H1 (cell line): ENCODE measurements around the gene PIANP. TPM values are rescaled to one million over a fixed set of nuclear protein-coding genes. Genes with fewer than 3 reads are reported as not detected.

Experiments used
- CTCF ChIA-PET: fragments of 300-600 bp; sonication (Branson Sonifier 250); formaldehyde crosslinking; loops from one replicate; lab custom pipeline; 2021; ENCODE audit not compliant: partially characterized antibody; lab: Charles Lee
- POLR2A ChIA-PET: fragments of 300-600 bp; sonication (Branson Sonifier 250); formaldehyde crosslinking; loops from one replicate; lab custom pipeline; 2021; ENCODE audit warnings: inconsistent platforms; ENCODE audit not compliant: partially characterized antibody; lab: Charles Lee
- DNase-seq, 2 experiments: peaks; one replicate each; pipeline versions ENCODE4 v3.0.0 to v3.0.0-alpha.2; 2010 to 2022; ENCODE audit warnings: low spot score in 2 of 2, low read depth in 1 of 2, mixed read lengths in 1 of 2
- FAIRE-seq: peaks from 2 replicates; lab custom pipeline; 2011; peaks lifted over from hg19 to GRCh38; lab: Jason Lieb, UNC
- H2AFZ ChIP-seq: 2 replicates; pipeline ENCODE4 v1.8.1; 2012; ENCODE audit warnings: low read length, inconsistent platforms
- H2AK5ac ChIP-seq: 2 replicates; pipeline ENCODE4 v1.6.1; 2013; ENCODE audit warnings: low read depth, low read length
- H2BK120ac ChIP-seq: replicated peaks from 2 replicates; pipeline ENCODE3; 2013; ENCODE audit warnings: low read depth, low read length, inconsistent platforms
- H2BK12ac ChIP-seq: 2 replicates; pipeline ENCODE4 v1.6.1; 2013; ENCODE audit warnings: low read depth, low read length
- H2BK15ac ChIP-seq: 2 replicates; pipeline ENCODE4 v1.6.1; 2013; ENCODE audit warnings: low read length
- H2BK20ac ChIP-seq: 2 replicates; pipeline ENCODE4 v1.6.1; 2013; ENCODE audit warnings: low read length
- H2BK5ac ChIP-seq: 2 replicates; pipeline ENCODE4 v1.6.1; 2013; ENCODE audit warnings: low read depth, low read length
- H3K14ac ChIP-seq: 2 replicates; pipeline ENCODE4 v1.6.1; 2013; ENCODE audit warnings: inconsistent platforms; ENCODE audit not compliant: insufficient read length
- H3K18ac ChIP-seq: 2 replicates; pipeline ENCODE4 v1.6.1; 2013; ENCODE audit warnings: low read length; ENCODE audit errors: extremely low read depth
- H3K23ac ChIP-seq: 2 replicates; pipeline ENCODE4 v1.6.1; 2013; ENCODE audit warnings: inconsistent platforms; ENCODE audit not compliant: insufficient read length
- H3K23me2 ChIP-seq: 2 replicates; pipeline ENCODE4 v1.6.1; 2013; ENCODE audit warnings: low read depth, low read length
- H3K27ac ChIP-seq: 2 replicates; pipeline ENCODE4 v1.6.1; 2011; ENCODE audit warnings: low read depth, low read length, inconsistent platforms
- H3K27me3 ChIP-seq, 4 experiments: replicated peaks in 1 of 4; 1 replicate in 1 of 4; 2 replicates in 3 of 4; pipeline versions ENCODE4 v1.6.1 to v1.8.1; 2011 to 2013; ENCODE audit warnings: low read length in 3 of 4, mild to moderate bottlenecking in 3 of 4, inconsistent platforms in 2 of 4, mixed read lengths in 2 of 4, moderate library complexity in 1 of 4; ENCODE audit not compliant: control insufficient read depth in 3 of 4, insufficient read depth in 3 of 4; ENCODE audit errors: extremely low read depth in 1 of 4
- H3K36me3 ChIP-seq, 4 experiments: 2 replicates each; pipeline versions ENCODE4 v1.6.1 to v1.8.1; 2011 to 2013; ENCODE audit warnings: mild to moderate bottlenecking in 4 of 4, low read length in 3 of 4, moderate library complexity in 2 of 4, control low read depth in 1 of 4, inconsistent platforms in 1 of 4; ENCODE audit not compliant: insufficient read depth in 4 of 4, control insufficient read depth in 2 of 4
- H3K4ac ChIP-seq: replicated peaks from 2 replicates; pipeline ENCODE3; 2013; ENCODE audit warnings: low read length, low read depth, mixed read lengths, inconsistent platforms; ENCODE audit not compliant: insufficient read length
- H3K4me1 ChIP-seq, 4 experiments: replicated peaks in 1 of 4; 1 replicate in 1 of 4; 2 replicates in 3 of 4; pipeline versions ENCODE4 v1.6.1 to v1.8.1; 2011 to 2013; ENCODE audit warnings: low read length in 3 of 4, inconsistent platforms in 2 of 4, mixed read lengths in 1 of 4; ENCODE audit not compliant: insufficient read depth in 4 of 4, control insufficient read depth in 3 of 4
- H3K4me2 ChIP-seq, 2 experiments: 2 replicates each; pipeline versions ENCODE4 v1.6.1 to v1.8.1; 2011 to 2013; ENCODE audit warnings: low read depth in 2 of 2, low read length in 2 of 2, control low read depth in 1 of 2, inconsistent platforms in 1 of 2, mild to moderate bottlenecking in 1 of 2; ENCODE audit not compliant: insufficient read depth in 1 of 2
- H3K4me3 ChIP-seq, 4 experiments: fragments of 200-600, 300-600 bp in 1 of 4; sonication (generic), shearing (Covaris generic), sonication (Bioruptor Twin) in 1 of 4; 2 replicates each; pipeline versions ENCODE4 v1.5.1 to v1.8.1; 2011 to 2016; ENCODE audit warnings: low read length in 4 of 4, low read depth in 3 of 4, control low read depth in 2 of 4, inconsistent platforms in 2 of 4, mild to moderate bottlenecking in 2 of 4, mixed read lengths in 1 of 4, moderate library complexity in 1 of 4; ENCODE audit not compliant: insufficient read depth in 2 of 4; ENCODE audit errors: extremely low read depth in 1 of 4
- H3K56ac ChIP-seq: replicated peaks from 2 replicates; pipeline ENCODE3; 2013; ENCODE audit warnings: low read depth, mild to moderate bottlenecking, mixed read lengths, low read length, inconsistent platforms; ENCODE audit not compliant: insufficient read length
- H3K79me1 ChIP-seq: 2 replicates; pipeline ENCODE4 v1.6.1; 2013; ENCODE audit warnings: low read depth, low read length, control low read depth
- H3K79me2 ChIP-seq, 2 experiments: 2 replicates each; pipeline versions ENCODE4 v1.6.1 to v1.8.1; 2012 to 2013; ENCODE audit warnings: low read length in 2 of 2, mild to moderate bottlenecking in 2 of 2, inconsistent platforms in 1 of 2; ENCODE audit not compliant: insufficient read depth in 2 of 2, control insufficient read depth in 1 of 2
- H3K9ac ChIP-seq, 4 experiments: replicated peaks in 1 of 4; 1 replicate in 1 of 4; 2 replicates in 3 of 4; pipeline versions ENCODE4 v1.6.1 to v1.8.1; 2011 to 2013; ENCODE audit warnings: low read depth in 3 of 4, low read length in 3 of 4, control low read depth in 2 of 4, mild to moderate bottlenecking in 2 of 4, moderate library complexity in 2 of 4, inconsistent platforms in 1 of 4; ENCODE audit errors: extremely low read depth in 1 of 4
- H3K9me3 ChIP-seq, 2 experiments: 2 replicates each; pipeline versions ENCODE4 v1.6.1 to v1.8.1; 2012 to 2013; ENCODE audit warnings: mild to moderate bottlenecking in 2 of 2, moderate library complexity in 2 of 2, control low read depth in 1 of 2, inconsistent platforms in 1 of 2, low read depth in 1 of 2, low read length in 1 of 2, mixed read lengths in 1 of 2; ENCODE audit not compliant: insufficient read depth in 2 of 2
- H4K20me1 ChIP-seq, 2 experiments: replicated peaks in 1 of 2; 2 replicates each; pipeline versions ENCODE3 to v1.8.1; 2011 to 2013; ENCODE audit warnings: inconsistent platforms in 2 of 2, low read length in 2 of 2, mild to moderate bottlenecking in 1 of 2; ENCODE audit not compliant: insufficient read depth in 2 of 2, control insufficient read depth in 1 of 2
- H4K5ac ChIP-seq: 2 replicates; pipeline ENCODE4 v1.6.1; 2013; ENCODE audit warnings: low read length, low read depth, mixed read lengths, inconsistent platforms; ENCODE audit not compliant: insufficient read length
- H4K8ac ChIP-seq: 2 replicates; pipeline ENCODE4 v1.8.0; 2013; ENCODE audit warnings: mild to moderate bottlenecking, moderate library complexity, low read length, inconsistent platforms; ENCODE audit not compliant: insufficient read depth; ENCODE audit errors: extremely low read depth
- H4K91ac ChIP-seq: replicated peaks from 2 replicates; pipeline ENCODE3; 2013; ENCODE audit warnings: low read length, mixed read lengths, inconsistent platforms; ENCODE audit not compliant: insufficient read length
- ATF3 ChIP-seq: IDR thresholded peaks from 2 replicates; pipeline ENCODE4 v1.6.1; 2011; ENCODE audit warnings: low read depth, mild to moderate bottlenecking, low read length; ENCODE audit not compliant: insufficient read depth
- HDAC6 ChIP-seq: IDR thresholded peaks from one replicate; pipeline ENCODE4 v1.7.1; 2012; ENCODE audit warnings: low read depth, mild to moderate bottlenecking, inconsistent platforms, low read length, moderate library complexity
- WGBS, 2 experiments: shearing (Covaris generic) in 1 of 2; methylation state at CpG; one replicate each; pipeline versions ENCODE4 v1.1.6 to v1.1.7; 2013 to 2015; ENCODE audit warnings: low lambda C conversion rate in 2 of 2, mixed read lengths in 2 of 2, inconsistent platforms in 1 of 2, low coverage in 1 of 2, missing lambda C conversion rate in 1 of 2; ENCODE audit not compliant: insufficient replicate concordance in 2 of 2, insufficient coverage in 1 of 2, insufficient read length in 1 of 2; ENCODE audit errors: extremely low coverage in 1 of 2, missing lambda C conversion rate in 1 of 2; 5-methylcytosine and 5-hydroxymethylcytosine counted together
- polyA plus RNA-seq, 7 experiments: library from polyadenylated mRNA; depleted of rRNA in 3 of 7; stranded (reverse) in 5 of 7; unstranded in 2 of 7; fragments of >200 nt in 5 of 7; fragments of 200-250 nt in 2 of 7; gene quantifications; 1 replicate in 5 of 7; 2 replicates in 1 of 7; 4 replicates in 1 of 7; pipeline versions ENCODE4 v1.2.1 to v1.2.3, GENCODE V29; 2011 to 2013; ENCODE audit warnings: missing spikeins in 2 of 7, mixed read lengths in 2 of 7
- total RNA-seq: library from RNA; stranded (reverse); fragmentation: NEBNext Ultra II Directional; extraction: Animal tissue kit (Norgen Biotek cat#: 25700); gene quantifications from 2 replicates; pipeline ENCODE4 v1.2.1, GENCODE V29; 2021

Gene PIANP
- total and polyA plus RNA-seq, 2 of the 8 experiments (the other 6 are each of a cell fraction or from before 2014, with no cell fraction given) = 6.3 to 9.8 TPM

- WGBS, 2 experiments = 87% methylated on average over 16 of the region's 16 CpGs; no CpG with 5 or more reads in 1 of the 2 experiments
- Histone ChIP-seq H3K4ac (no peak overlapping the region), H3K56ac (no peak overlapping the region), H2BK12ac (no peak overlapping the region), H3K9me3 (0 out of 4 replicates have a peak, but pooled peaks cover 0 to 3% of the 10 kb centered on the region in 2 experiments), H3K4me1 (0 out of 7 replicates have a peak, but pooled peaks cover 0 to under 1% (median 0%) of the 10 kb centered on the region in 4 experiments), H4K8ac (no peak overlapping the region), H4K5ac (no peak overlapping the region), H3K4me3 (no peak overlapping the region), H2AFZ (no peak overlapping the region), H3K79me2 (no peaks in the 10 kb centered on the region), H3K79me1 (no peaks in the 10 kb centered on the region), H3K23me2 (no peaks in the 10 kb centered on the region), H3K27me3 (no peaks in the 10 kb centered on the region; a peak in 2 of 7 replicates), H3K18ac (no peak overlapping the region), H3K4me2 (no peak overlapping the region), H3K9ac (no peak overlapping the region; a peak in 1 of 7 replicates), H3K23ac (no peak overlapping the region), H4K91ac (no peak overlapping the region), H2BK20ac (no peak overlapping the region), H2AK5ac (no peak overlapping the region), H3K27ac (no peak overlapping the region), H2BK15ac (no peak overlapping the region), H2BK120ac (no peak overlapping the region), H3K14ac (no peak overlapping the region), H3K36me3 (no peaks in the 10 kb centered on the region), H2BK5ac (no peak overlapping the region), H4K20me1 (no peaks in the 10 kb centered on the region)
- ChIA-PET POLR2A (interaction anchor here (1.1 to 1.7 kb wide), 3 partner anchors 10 to 43 kb away, joined by 3 to 10 read pairs (median 4); partner anchors contain the start of genes COPS7A and MLF2), CTCF (interaction anchor here (0.9 to 1.3 kb wide), 3 partner anchors 10 to 227 kb away, joined by 3 read pairs; no protein-coding TSS in a partner anchor)
- FAIRE-seq (no peak), DNase-seq (no peak)
- TF ChIP-seq ATF3 (no peak), HDAC6 (no peak)
Observed at GRCh38 chr12:6708960-6709394, 8.4 kb upstream of the PIANP start.
